A172 (cell line): ENCODE data around the gene ADORA2B. TPM values are rescaled to one million over a fixed set of nuclear protein-coding genes. Genes with fewer than 3 reads are reported as not detected.

ENCODE experiments used
- DNase-seq: peaks from one replicate; pipeline ENCODE4 v3.0.0-alpha.2; 2015; ENCODE audit warnings: low spot score
- total RNA-seq: library from RNA; depleted of rRNA; stranded (reverse); fragments of >200 nt; shearing (Covaris generic); gene quantifications from 2 replicates; pipeline ENCODE4 v1.2.3, GENCODE V29; 2014; rRNA removed

The ADORA2B gene
- total RNA-seq, 1 experiment from 2014 or later = 32.1 TPM

GRCh38 chr17:15981208-15981607, 36.3 kb downstream of the ADORA2B start:
- DNase-seq = no peak

- no peak for DNase-seq
These were observed 37.0 kb downstream of the ADORA2B start for GRCh38 chr17:15981646-15982580.

GRCh38 chr17:15996322-15996721, 51.4 kb downstream of the ADORA2B start:
- no peak for DNase-seq

- DNase-seq = no peak
These were observed 53.2 kb downstream of the ADORA2B start for GRCh38 chr17:15998031-15998562.

- peak; percentile 89 for DNase-seq
These were observed 54.4 kb downstream of the ADORA2B start, which contains the start of the genes TTC19 and ZSWIM7 for GRCh38 chr17:15999141-15999973. Gene TTC19, plus strand, starts transcription at chr17:15999824. Its CDS starts 25 bp downstream, at chr17:15999849. Gene ZSWIM7, minus strand, starts transcription at chr17:15999704. Its CDS starts 110 bp downstream, at chr17:15999594.

GRCh38 chr17:15999974-16000827, 55.3 kb downstream of the ADORA2B start:
- peak; percentile 29 for DNase-seq

GRCh38 chr17:16001226-16001897, 56.4 kb downstream of the ADORA2B start:
- no peak for DNase-seq

- no peak for DNase-seq
These were observed 57.9 kb downstream of the ADORA2B start for GRCh38 chr17:16002708-16003260.

GRCh38 chr17:16003841-16004240, 58.9 kb downstream of the ADORA2B start:
- DNase-seq = no peak

- no peak for DNase-seq
These were observed 60.7 kb downstream of the ADORA2B start for GRCh38 chr17:16005636-16006035.

- DNase-seq = no peak
These were observed 62.5 kb downstream of the ADORA2B start for GRCh38 chr17:16007439-16007838.

- DNase-seq = peak; percentile 92
These were observed 69.0 kb downstream of the ADORA2B start for GRCh38 chr17:16013943-16014407.

GRCh38 chr17:16019347-16019746, 74.4 kb downstream of the ADORA2B start:
- DNase-seq = no peak

GRCh38 chr17:16023881-16024280, 79.0 kb downstream of the ADORA2B start:
- no peak for DNase-seq

- no peak for DNase-seq
These were observed 80.3 kb downstream of the ADORA2B start for GRCh38 chr17:16025202-16025601.

Other genes starting within 250 kb of the ADORA2B start
- 49.1 and 97.4 TPM in 2 replicates for gene ZNF286A, start 245.4 kb upstream of the ADORA2B start, total RNA-seq
- not detected in 2 replicates for gene TBC1D26, start 212.8 kb upstream of the ADORA2B start, total RNA-seq
- gene ZSWIM7, start 54.6 kb downstream of the ADORA2B start, total RNA-seq = 33.6 and 42.1 TPM in 2 replicates
- gene TTC19, start 54.7 kb downstream of the ADORA2B start, total RNA-seq = 65.0 and 74.9 TPM in 2 replicates